Neural progenitor cell (in vitro differentiated cells): Measurements from ENCODE around the gene SEMA3B.

Experiments used
- CTCF ChIP-seq: fragments of 200-600 bp; sonication (generic); IDR thresholded peaks from 2 replicates; pipeline ENCODE4 v1.5.1; 2017; ENCODE audit warnings: antibody characterized with exemption, mild to moderate bottlenecking
- EZH2 ChIP-seq: fragments of 200-600 bp; sonication (generic); IDR thresholded peaks from 2 replicates; pipeline ENCODE4 v1.6.1; 2017; ENCODE audit warnings: antibody characterized with exemption, mild to moderate bottlenecking, moderate library complexity

GRCh38 chr3:50237754-50238548, 31.0 kb upstream of the SEMA3B start:
- TF ChIP-seq EZH2 (no peak), CTCF (no peak)
